ENCODE results near the gene TEKT3.

Gene TEKT3

GRCh38 chr17:15289285-15290183, 51.9 kb downstream of the TEKT3 start:
- DNase-seq, result no peak

- DNase-seq, result no peak
Measured at GRCh38 chr17:15288859-15289258, 52.5 kb downstream of the TEKT3 start.

GRCh38 chr17:15287538-15288267, 53.7 kb downstream of the TEKT3 start:
- no peak for DNase-seq

GRCh38 chr17:15285466-15285865, 55.9 kb downstream of the TEKT3 start:
- no peak for DNase-seq

- DNase-seq, result no peak
Measured at GRCh38 chr17:15284537-15284936, 56.9 kb downstream of the TEKT3 start.

GRCh38 chr17:15284107-15284506, 57.3 kb downstream of the TEKT3 start:
- no peak for DNase-seq

GRCh38 chr17:15281909-15282308, 59.5 kb downstream of the TEKT3 start:
- no peak for DNase-seq

GRCh38 chr17:15278924-15279477, 62.4 kb downstream of the TEKT3 start:
- DNase-seq, result no peak

GRCh38 chr17:15278380-15278779, 63.0 kb downstream of the TEKT3 start:
- DNase-seq, result no peak

- DNase-seq, result no peak
Measured at GRCh38 chr17:15274017-15274416, 67.4 kb downstream of the TEKT3 start.

- no peak for DNase-seq
Measured at GRCh38 chr17:15273141-15273793, 68.1 kb downstream of the TEKT3 start.

GRCh38 chr17:15271741-15272140, 69.7 kb downstream of the TEKT3 start:
- no peak for DNase-seq

- DNase-seq, result no peak
Measured at GRCh38 chr17:15270628-15271381, 70.6 kb downstream of the TEKT3 start.

- no peak for DNase-seq
Measured at GRCh38 chr17:15269780-15270089, 71.7 kb downstream of the TEKT3 start.

GRCh38 chr17:15269087-15269779, 72.2 kb downstream of the TEKT3 start:
- no peak for DNase-seq

- no peak for DNase-seq
Measured at GRCh38 chr17:15268461-15268860, 72.9 kb downstream of the TEKT3 start.

GRCh38 chr17:15267996-15268395, 73.4 kb downstream of the TEKT3 start:
- DNase-seq, result no peak

- DNase-seq, result no peak
Measured at GRCh38 chr17:15266325-15267125, 74.9 kb downstream of the TEKT3 start.

GRCh38 chr17:15265131-15265530, 76.3 kb downstream of the TEKT3 start, which contains the start of gene PMP22:
PMP22 (minus strand) TSS chr17:15265326; CDS start chr17:15260727, 4,599 bp downstream.
- DNase-seq, result no peak

- no peak for DNase-seq
Measured at GRCh38 chr17:15264542-15264941, 76.9 kb downstream of the TEKT3 start.

GRCh38 chr17:15263680-15264079, 77.7 kb downstream of the TEKT3 start:
- no peak for DNase-seq

All from CD4-positive, alpha-beta T cell treated with Interleukin-4 for 4 hours (primary cell).